ENCODE data around the gene GPR153. TPM values are rescaled to one million over a fixed set of nuclear protein-coding genes. Genes with fewer than 3 reads are reported as not detected.

The GPR153 gene
- total RNA-seq, 2 donors from 2014 or later = 2.3 to 4.9 TPM

GRCh38 chr1:6212193-6212959, 48.5 kb downstream of the GPR153 start:
- intact Hi-C loops (cut with DNase I) = no loop called here
- 78 to 83% methylated on average over 10 to 20 of the region's 20 CpGs for WGBS, 2 donors

GRCh38 chr1:6211731-6212130, 49.2 kb downstream of the GPR153 start:
- DNase-seq (no peak), ATAC-seq (no peak)
- H3K9me3 ChIP-seq = no peaks in the 10 kb centered on the region
- no peak overlapping the region for H3K4me3 ChIP-seq
- H3K27ac ChIP-seq = no peak overlapping the region
- peaks cover 30% of the 10 kb centered on the region for H3K4me1 ChIP-seq
- TF ChIP-seq CTCF (IDR thresholded peaks at IDR 0.05) (no peak), POLR2A (IDR thresholded peaks at IDR 0.05) (no peak)
- intact Hi-C loops (cut with DNase I) = no loop called here
- 86 to 98% methylated on average over 9 to 15 of the region's 16 CpGs for WGBS, 2 donors
- no peaks in the 10 kb centered on the region for H3K27me3 ChIP-seq
- peaks cover 0 to 3% of the 10 kb centered on the region in 2 donors for H3K36me3 ChIP-seq (replicated peaks in 1 of 2; ENCODE audit: insufficient read depth in 1 of 2, low read depth in 2 of 2)

More at GRCh38 chr1:6212193-6212959, 48.5 kb downstream of the GPR153 start:
- H3K4me1 ChIP-seq = peaks cover 24% of the 10 kb centered on the region
- H3K4me3 ChIP-seq = no peak overlapping the region
- ATAC-seq = no peak
- DNase-seq = no peak
- H3K27me3 ChIP-seq = no peaks in the 10 kb centered on the region
- H3K27ac ChIP-seq = no peak overlapping the region
- H3K36me3 ChIP-seq (replicated peaks in 1 of 2; ENCODE audit: insufficient read depth in 1 of 2, low read depth in 2 of 2) = peaks cover 0 to 3% of the 10 kb centered on the region in 2 donors
- H3K9me3 ChIP-seq = no peaks in the 10 kb centered on the region
- no peak for TF ChIP-seq CTCF (IDR thresholded peaks at IDR 0.05)
- no peak for TF ChIP-seq POLR2A (IDR thresholded peaks at IDR 0.05)

- ATAC-seq = no peak
- intact Hi-C loops (cut with DNase I) = no loop called here
- Histone ChIP-seq H3K27ac (no peak overlapping the region), H3K27me3 (no peaks in the 10 kb centered on the region), H3K36me3 (replicated peaks in 1 of 2; ENCODE audit: insufficient read depth in 1 of 2, low read depth in 2 of 2) (no peaks in the 10 kb centered on the region), H3K4me1 (peaks cover 38% of the 10 kb centered on the region), H3K4me3 (no peak overlapping the region), H3K9me3 (no peaks in the 10 kb centered on the region)
- TF ChIP-seq POLR2A (IDR thresholded peaks at IDR 0.05) (no peak), CTCF (IDR thresholded peaks at IDR 0.05) (no peak)
- DNase-seq = no peak
- WGBS, 2 donors = 91 to 95% methylated on average over 10 to 24 of the region's 29 CpGs
These were observed 50.1 kb downstream of the GPR153 start for GRCh38 chr1:6210591-6211355.

GRCh38 chr1:6209661-6210580, 51.0 kb downstream of the GPR153 start:
- Histone ChIP-seq H3K4me3 (no peak overlapping the region), H3K27ac (no peak overlapping the region)

More at GRCh38 chr1:6209661-6210580, 51.0 kb downstream of the GPR153 start:
- Histone ChIP-seq H3K4me1 (peaks cover 47% of the 10 kb centered on the region), H3K9me3 (no peaks in the 10 kb centered on the region), H3K36me3 (replicated peaks in 1 of 2; ENCODE audit: insufficient read depth in 1 of 2, low read depth in 2 of 2) (no peaks in the 10 kb centered on the region), H3K27me3 (no peaks in the 10 kb centered on the region)
- no peak for DNase-seq
- ATAC-seq = no peak
- 86 to 93% methylated on average over 13 to 15 of the region's 17 CpGs for WGBS, 2 donors
- TF ChIP-seq CTCF (IDR thresholded peaks at IDR 0.05) (peak in 1 of 7 experiments; percentile 18), POLR2A (IDR thresholded peaks at IDR 0.05) (no peak)
- intact Hi-C loops (cut with DNase I) = no loop called here
